Activated CD8-positive, alpha-beta T cell treated with anti-CD3 and anti-CD28 coated beads for 36 hours (primary cell): ENCODE data around the gene ACOX2. TPM values are rescaled to one million over a fixed set of nuclear protein-coding genes. Genes with fewer than 3 reads are reported as not detected.

Experiments
- ATAC-seq: fragments of 200-7000 bp; cut with Tn5 transposase; one replicate; pipeline ENCODE4 v1.10.0; 2021; ENCODE audit warnings: mild to moderate bottlenecking, moderate library complexity
- CTCF ChIA-PET: fragments of 350-600 bp; sonication (Branson Sonifier 250); formaldehyde crosslinking; loops from one replicate; lab custom pipeline; 2021; ENCODE audit warnings: antibody characterized with exemption; lab: Charles Lee
- POLR2A ChIA-PET: fragments of 350-600 bp; sonication (Branson Sonifier 250); formaldehyde crosslinking; loops from one replicate; lab custom pipeline; 2021; ENCODE audit warnings: antibody characterized with exemption; lab: Charles Lee
- DNase-seq: peaks from one replicate; pipeline ENCODE4 v3.0.0-alpha.2; 2020
- H3K27ac Mint-ChIP-seq: one replicate; pipeline ENCODE4 v1.8.0; 2021; ENCODE audit warnings: mild to moderate bottlenecking, mixed read lengths
- H3K27me3 Mint-ChIP-seq: one replicate; pipeline ENCODE4 v1.8.0; 2021; ENCODE audit warnings: mixed read lengths
- H3K36me3 Mint-ChIP-seq: one replicate; pipeline ENCODE4 v1.8.0; 2021; ENCODE audit warnings: low read depth, mixed read lengths
- H3K4me1 Mint-ChIP-seq: one replicate; pipeline ENCODE4 v1.8.0; 2021; ENCODE audit warnings: low read depth, mixed read lengths
- H3K4me3 Mint-ChIP-seq: one replicate; pipeline ENCODE4 v1.8.0; 2021; ENCODE audit warnings: mild to moderate bottlenecking, moderate library complexity, mixed read lengths
- H3K9me3 Mint-ChIP-seq: one replicate; pipeline ENCODE4 v1.8.0; 2021; ENCODE audit warnings: mixed read lengths
- intact Hi-C: fragments of 100-400 bp; cut with micrococcal nuclease; formaldehyde crosslinking; loops from one replicate; pipeline ENCODE4 v1.10.0; 2022
- total RNA-seq, 2 experiments: library from RNA; stranded (reverse); gene quantifications; one replicate each; pipeline ENCODE4 v1.2.3, GENCODE V29; 2021
- TF ChIP-seq, protein P1 (sequence below): fragments of 200-600 bp; IDR thresholded peaks from one replicate; pipeline ENCODE4 v1.8.0; 2022; ENCODE audit warnings: antibody characterized with exemption, mild to moderate bottlenecking

Gene ACOX2
- total RNA-seq, 2 experiments from 2014 or later, result not detected

DNA sequence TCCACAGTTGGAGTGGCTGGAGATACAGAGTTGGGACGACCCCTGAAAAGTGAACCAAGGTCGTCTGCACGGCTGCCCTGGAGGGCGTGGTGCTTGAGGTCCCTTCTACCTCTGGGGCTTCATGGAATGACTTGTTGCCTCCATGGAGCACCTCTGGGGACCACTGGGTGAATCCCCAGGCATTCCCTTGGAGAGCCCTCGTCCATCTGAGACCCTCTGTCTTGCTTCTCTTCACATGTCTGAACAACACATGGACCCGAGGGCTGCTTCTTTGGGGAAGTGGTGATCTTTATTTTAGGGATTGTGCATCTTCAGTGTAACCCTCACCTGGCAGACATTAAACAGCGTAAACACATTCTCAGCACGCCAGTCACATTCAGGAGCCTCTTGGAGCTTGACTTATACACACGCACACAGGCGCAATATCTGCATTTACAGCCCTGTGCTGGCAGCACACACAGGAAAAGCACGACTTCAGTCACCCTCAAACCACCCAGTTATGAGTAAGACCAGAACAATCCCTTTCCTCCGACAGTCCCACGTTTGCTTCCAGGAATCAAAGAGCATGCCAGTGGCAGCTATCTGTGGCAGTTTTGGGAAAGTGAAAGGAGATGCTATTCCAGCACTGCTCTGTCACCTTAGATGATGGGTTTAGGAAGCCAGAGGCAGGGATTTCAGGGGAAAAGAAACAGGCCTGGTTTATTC lies 27.6 kb upstream of the ACOX2 start:
- ChIA-PET CTCF (interaction anchor here (0.7 to 9.5 kb wide), 2 partner anchors 67 to 77 kb away, joined by 3 to 161 read pairs; no protein-coding TSS in a partner anchor), POLR2A (interaction anchor here (0.7 kb wide), 1 partner anchor 61 kb away, joined by 3 read pairs; no protein-coding TSS in a partner anchor)
- ATAC-seq (no peak), DNase-seq (no peak)
- H3K9me3 Mint-ChIP-seq, result no peaks in the 10 kb centered on the region
- no peak overlapping the region for H3K27ac Mint-ChIP-seq
- H3K4me3 Mint-ChIP-seq, result no peak overlapping the region
- TF ChIP-seq, protein P1, sequence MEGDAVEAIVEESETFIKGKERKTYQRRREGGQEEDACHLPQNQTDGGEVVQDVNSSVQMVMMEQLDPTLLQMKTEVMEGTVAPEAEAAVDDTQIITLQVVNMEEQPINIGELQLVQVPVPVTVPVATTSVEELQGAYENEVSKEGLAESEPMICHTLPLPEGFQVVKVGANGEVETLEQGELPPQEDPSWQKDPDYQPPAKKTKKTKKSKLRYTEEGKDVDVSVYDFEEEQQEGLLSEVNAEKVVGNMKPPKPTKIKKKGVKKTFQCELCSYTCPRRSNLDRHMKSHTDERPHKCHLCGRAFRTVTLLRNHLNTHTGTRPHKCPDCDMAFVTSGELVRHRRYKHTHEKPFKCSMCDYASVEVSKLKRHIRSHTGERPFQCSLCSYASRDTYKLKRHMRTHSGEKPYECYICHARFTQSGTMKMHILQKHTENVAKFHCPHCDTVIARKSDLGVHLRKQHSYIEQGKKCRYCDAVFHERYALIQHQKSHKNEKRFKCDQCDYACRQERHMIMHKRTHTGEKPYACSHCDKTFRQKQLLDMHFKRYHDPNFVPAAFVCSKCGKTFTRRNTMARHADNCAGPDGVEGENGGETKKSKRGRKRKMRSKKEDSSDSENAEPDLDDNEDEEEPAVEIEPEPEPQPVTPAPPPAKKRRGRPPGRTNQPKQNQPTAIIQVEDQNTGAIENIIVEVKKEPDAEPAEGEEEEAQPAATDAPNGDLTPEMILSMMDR, result no peak
- peaks cover 4% of the 10 kb centered on the region for H3K4me1 Mint-ChIP-seq
- intact Hi-C loops, result no loop called here
- H3K36me3 Mint-ChIP-seq, result no peaks in the 10 kb centered on the region
- H3K27me3 Mint-ChIP-seq, result peaks cover 1% of the 10 kb centered on the region

DNA sequence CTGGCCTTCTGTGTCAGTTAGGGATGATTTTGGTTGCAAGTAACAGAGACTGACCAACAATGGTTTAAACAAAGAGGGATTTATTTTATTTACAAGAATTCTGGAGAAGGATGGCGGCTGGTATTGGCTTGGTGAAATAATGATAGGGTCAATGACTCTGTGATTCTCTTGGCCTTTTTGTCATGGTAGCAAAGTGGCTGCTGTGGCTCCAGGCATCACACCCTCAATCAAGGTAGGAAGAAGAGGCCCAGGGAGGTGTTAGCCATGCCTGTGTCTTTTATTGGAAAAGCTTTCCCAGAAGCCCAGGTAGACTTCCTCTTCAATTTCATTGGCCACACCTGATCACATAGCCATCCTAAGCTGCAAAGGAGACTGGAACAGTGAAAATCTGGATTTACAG lies 27.1 kb upstream of the ACOX2 start:
- H3K4me1 Mint-ChIP-seq, result peaks cover 4% of the 10 kb centered on the region
- POLR2A ChIA-PET, result no interaction called here
- H3K27me3 Mint-ChIP-seq, result peaks cover 1% of the 10 kb centered on the region
- TF ChIP-seq, protein P1, result no peak
- H3K27ac Mint-ChIP-seq, result no peak overlapping the region
- CTCF ChIA-PET, result interaction anchor here (0.7 kb wide), 1 partner anchor 77 kb away, joined by 3 read pairs; no protein-coding TSS in a partner anchor
- no peaks in the 10 kb centered on the region for H3K36me3 Mint-ChIP-seq
- H3K4me3 Mint-ChIP-seq, result no peak overlapping the region
- intact Hi-C loops, result no loop called here
- H3K9me3 Mint-ChIP-seq, result no peaks in the 10 kb centered on the region
- DNase-seq (no peak), ATAC-seq (no peak)

DNA sequence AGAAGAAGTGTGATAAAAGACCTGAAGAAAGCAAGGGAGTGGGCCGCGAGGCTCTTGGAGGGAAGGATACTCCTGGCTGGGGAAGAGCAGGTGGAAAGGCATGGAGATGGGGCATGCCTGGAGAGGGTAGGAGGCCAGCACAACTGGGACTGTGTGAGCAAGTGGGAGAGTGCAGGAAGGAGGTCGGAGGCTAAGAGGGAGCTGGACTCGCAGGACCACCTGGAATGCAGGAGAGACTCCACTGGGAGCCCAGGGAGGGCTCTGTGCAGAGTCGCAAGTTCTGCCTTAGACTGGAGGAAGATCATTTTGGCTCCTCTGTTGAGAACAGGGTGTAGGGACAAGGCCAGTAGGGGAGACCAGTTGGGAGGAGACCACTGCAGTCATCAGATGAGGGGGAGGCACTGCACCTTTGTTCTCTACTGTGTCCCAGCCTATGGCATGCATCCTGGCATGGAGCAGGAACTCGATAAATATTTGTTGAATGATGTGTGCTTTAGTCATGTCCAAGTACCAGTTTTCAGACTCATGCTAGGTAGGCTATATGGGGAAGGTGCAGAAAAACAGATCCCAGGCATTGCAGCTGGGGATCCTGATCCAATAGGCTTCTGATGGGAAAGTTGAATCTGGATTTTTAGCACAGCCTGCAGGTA lies 26.5 kb upstream of the ACOX2 start:
- no peaks in the 10 kb centered on the region for H3K36me3 Mint-ChIP-seq
- no peak for DNase-seq
- TF ChIP-seq, protein P1, result no peak
- intact Hi-C loops, result no loop called here
- POLR2A ChIA-PET, result no interaction called here
- H3K4me1 Mint-ChIP-seq, result no peaks in the 10 kb centered on the region
- H3K9me3 Mint-ChIP-seq, result no peaks in the 10 kb centered on the region
- CTCF ChIA-PET, result no interaction called here
- no peaks in the 10 kb centered on the region for H3K27me3 Mint-ChIP-seq
- no peak overlapping the region for H3K4me3 Mint-ChIP-seq
- ATAC-seq, result no peak
- no peak overlapping the region for H3K27ac Mint-ChIP-seq

DNA sequence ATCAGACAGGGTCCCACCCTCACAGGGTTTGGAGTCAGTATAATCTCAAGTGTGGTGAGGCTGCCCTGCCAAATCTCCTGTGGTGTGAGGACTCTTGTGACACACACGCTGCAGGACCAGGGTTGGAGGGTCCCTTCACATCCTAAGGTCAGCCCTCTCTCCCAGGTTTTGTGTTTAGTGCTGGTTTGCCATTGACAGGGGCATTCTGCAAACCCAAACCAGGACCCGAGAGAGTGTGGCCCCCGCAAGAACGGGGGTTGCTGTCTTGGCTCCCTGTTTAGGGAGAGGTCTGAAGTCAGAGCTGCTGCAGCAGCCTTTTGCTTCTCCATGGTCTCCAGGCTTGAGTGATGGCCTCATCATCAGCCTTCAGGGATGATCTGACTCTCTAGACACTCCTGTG lies 25.5 kb upstream of the ACOX2 start:
- H3K27ac Mint-ChIP-seq, result no peak overlapping the region
- H3K4me3 Mint-ChIP-seq, result no peak overlapping the region
- CTCF ChIA-PET, result no interaction called here
- H3K4me1 Mint-ChIP-seq, result no peaks in the 10 kb centered on the region
- POLR2A ChIA-PET, result no interaction called here
- TF ChIP-seq, protein P1, result no peak
- no peaks in the 10 kb centered on the region for H3K36me3 Mint-ChIP-seq
- ATAC-seq (no peak), DNase-seq (no peak)
- no peaks in the 10 kb centered on the region for H3K9me3 Mint-ChIP-seq
- no peaks in the 10 kb centered on the region for H3K27me3 Mint-ChIP-seq
- intact Hi-C loops, result no loop called here

DNA sequence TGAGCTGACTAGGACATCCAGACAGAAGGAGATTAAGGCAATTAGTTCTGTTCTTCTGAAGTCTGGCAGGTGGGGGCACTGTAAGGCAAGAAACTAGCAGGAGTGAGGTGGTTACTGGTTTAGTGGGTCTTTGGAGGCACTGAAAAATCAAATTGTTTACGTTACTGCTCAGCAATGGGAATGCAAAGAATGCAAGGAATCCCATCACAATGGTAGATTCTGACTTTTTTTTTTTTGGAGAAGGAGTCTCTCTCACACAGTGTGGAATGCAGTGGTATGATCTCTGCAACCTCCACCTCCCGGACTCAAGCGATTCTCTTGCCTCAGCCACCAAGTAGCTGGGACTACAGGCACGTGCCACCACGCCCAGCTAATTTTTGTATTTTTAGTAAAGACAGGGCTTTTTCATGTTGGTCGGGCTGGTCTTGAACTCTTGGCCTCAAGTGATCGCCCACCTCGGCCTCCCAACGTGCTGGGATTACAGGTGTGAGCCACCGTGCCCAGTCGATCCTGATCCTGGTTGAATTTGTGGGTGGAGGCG lies 23.9 kb upstream of the ACOX2 start:
- Mint-ChIP-seq H3K27ac (no peak overlapping the region), H3K27me3 (no peaks in the 10 kb centered on the region), H3K9me3 (no peaks in the 10 kb centered on the region), H3K4me1 (no peaks in the 10 kb centered on the region), H3K36me3 (no peaks in the 10 kb centered on the region), H3K4me3 (no peak overlapping the region)
- ChIA-PET CTCF (no interaction called here), POLR2A (no interaction called here)
- DNase-seq, result peak; percentile 6
- ATAC-seq, result no peak
- TF ChIP-seq, protein P1, result no peak
- intact Hi-C loops, result no loop called here
